NCI-H146 (cell line): Measurements from ENCODE around the gene RFESD.
"Not testable (repeated sequence)": the region's sequence is repeated elsewhere in the genome, so short reads cannot be mapped to it uniquely, and the experiment has no call there.

ENCODE experiments used
- DNase-seq: peaks from one replicate; lab custom pipeline; 2025; lab: John Stamatoyannopoulos, UW

Gene RFESD

GRCh38 chr5:95628933-95629332, 17.6 kb upstream of the RFESD start:
- DNase-seq = no peak

GRCh38 chr5:95630394-95630917, 16.1 kb upstream of the RFESD start:
- no peak for DNase-seq

GRCh38 chr5:95631255-95631958, 15.2 kb upstream of the RFESD start:
- no peak for DNase-seq

- no peak for DNase-seq
These were observed 14.4 kb upstream of the RFESD start for GRCh38 chr5:95631991-95632675.

GRCh38 chr5:95632942-95633341, 13.6 kb upstream of the RFESD start:
- not testable (repeated sequence) for DNase-seq

GRCh38 chr5:95633671-95634070, 12.9 kb upstream of the RFESD start:
- DNase-seq = no peak

- DNase-seq = no peak
These were observed 12.5 kb upstream of the RFESD start for GRCh38 chr5:95634081-95634480.

- no peak for DNase-seq
These were observed 7.9 kb upstream of the RFESD start for GRCh38 chr5:95638632-95639031.

- DNase-seq = no peak
These were observed 4.8 kb upstream of the RFESD start for GRCh38 chr5:95641741-95642220.

- DNase-seq = no peak
These were observed 3.4 kb upstream of the RFESD start for GRCh38 chr5:95643152-95643551.

GRCh38 chr5:95644351-95645042, 2.1 kb upstream of the RFESD start:
- DNase-seq = peak; percentile 36

GRCh38 chr5:95646226-95646568, 380 bp upstream of the RFESD start:
- DNase-seq = not testable (repeated sequence)

GRCh38 chr5:95647886-95648860, 1.6 kb downstream of the RFESD start:
- no peak for DNase-seq

GRCh38 chr5:95649274-95649673, 2.7 kb downstream of the RFESD start:
- DNase-seq = no peak

GRCh38 chr5:95649842-95650620, 3.5 kb downstream of the RFESD start:
- no peak for DNase-seq

- DNase-seq = no peak
These were observed 6.3 kb downstream of the RFESD start for GRCh38 chr5:95652849-95653248.

- DNase-seq = no peak
These were observed 7.6 kb downstream of the RFESD start for GRCh38 chr5:95654196-95654595.

GRCh38 chr5:95655575-95655974, 9.0 kb downstream of the RFESD start:
- no peak for DNase-seq

- DNase-seq = no peak
These were observed 13.5 kb downstream of the RFESD start for GRCh38 chr5:95660060-95660459.

- DNase-seq = no peak
These were observed 16.4 kb downstream of the RFESD start for GRCh38 chr5:95662946-95663345.
